Activated CD4-positive, CD25-positive, alpha-beta regulatory T cell treated with anti-CD3 and anti-CD28 coated beads, Interleukin-2, amount 50 U/mL, for 24 hours (primary cell): ENCODE data around the gene OPRM1.
A peak's percentile ranks its signal among the peaks of the same experiment; 100 is the strongest.

Experiments
- ATAC-seq, 2 donors: fragments of 150-1000 bp; cut with Tn5 transposase; one replicate each; pipeline ENCODE4 v1.10.0; 2021; ENCODE audit warnings: mild to moderate bottlenecking in 1 of 2, moderate library complexity in 1 of 2

Gene OPRM1

GRCh38 chr6:154209555-154209954, 170.5 kb downstream of the OPRM1 start:
- no peak for ATAC-seq

DNA sequence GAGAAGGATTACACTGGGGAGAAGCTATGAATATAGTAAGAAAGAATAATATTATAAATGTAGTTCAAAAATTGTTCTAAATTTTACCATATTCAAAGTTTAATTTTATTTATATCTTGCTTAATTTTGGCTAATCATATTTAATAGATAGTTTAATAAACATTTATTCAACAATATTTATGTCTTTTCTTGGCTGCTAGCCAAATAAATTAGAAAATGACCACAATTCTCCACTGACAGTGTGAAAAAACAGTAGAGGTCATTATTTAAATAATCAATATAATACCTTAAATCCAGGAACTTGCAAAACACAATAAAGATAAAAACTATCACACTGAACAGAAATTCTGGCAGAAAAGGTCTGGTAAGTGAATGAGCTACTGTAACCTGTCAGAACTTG, 171.6 kb downstream of the OPRM1 start:
- ATAC-seq: no peak

DNA sequence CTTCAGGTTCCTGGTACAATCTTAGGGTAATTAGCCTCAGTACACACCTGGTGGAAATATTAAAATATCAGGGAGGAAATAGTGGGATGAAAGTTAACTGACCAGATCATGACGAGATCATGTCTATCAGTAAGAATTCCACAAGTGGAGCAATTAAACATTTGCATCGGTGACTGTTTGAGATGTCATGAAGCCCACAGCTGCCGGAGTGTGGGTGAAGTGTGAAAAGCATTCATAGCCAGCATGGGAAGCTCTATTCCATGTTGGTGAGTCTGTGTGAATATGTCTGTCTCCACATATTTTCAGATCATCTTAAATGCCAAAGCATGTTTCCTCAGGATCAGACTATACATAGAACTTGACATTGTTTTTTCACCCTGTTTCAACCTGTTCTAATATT, 174.7 kb downstream of the OPRM1 start:
- no peak for ATAC-seq

GRCh38 chr6:154218301-154218700, 179.3 kb downstream of the OPRM1 start:
- ATAC-seq: peak in 1 of 2 donors; percentile 36

DNA sequence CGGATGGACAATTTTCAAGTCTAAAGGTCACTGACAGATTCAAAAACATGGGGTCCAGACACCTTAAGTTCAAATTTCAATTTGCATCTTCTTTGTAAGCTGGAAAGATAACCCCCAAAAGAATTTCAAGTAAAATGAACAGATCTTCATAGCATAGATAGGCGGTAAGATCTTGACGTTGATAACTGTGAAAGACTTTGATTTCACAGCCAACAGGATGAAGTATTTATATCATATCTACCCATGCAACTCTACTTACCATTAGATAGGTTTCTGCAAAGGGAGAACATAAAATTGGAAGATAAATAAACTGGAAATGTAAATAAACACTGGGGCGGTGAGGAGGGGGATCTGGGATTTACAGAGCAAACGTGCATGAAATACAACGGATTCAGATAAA, 179.7 kb downstream of the OPRM1 start:
- ATAC-seq: no peak

- no peak for ATAC-seq
Measured at GRCh38 chr6:154219250-154219649, 180.2 kb downstream of the OPRM1 start.

DNA sequence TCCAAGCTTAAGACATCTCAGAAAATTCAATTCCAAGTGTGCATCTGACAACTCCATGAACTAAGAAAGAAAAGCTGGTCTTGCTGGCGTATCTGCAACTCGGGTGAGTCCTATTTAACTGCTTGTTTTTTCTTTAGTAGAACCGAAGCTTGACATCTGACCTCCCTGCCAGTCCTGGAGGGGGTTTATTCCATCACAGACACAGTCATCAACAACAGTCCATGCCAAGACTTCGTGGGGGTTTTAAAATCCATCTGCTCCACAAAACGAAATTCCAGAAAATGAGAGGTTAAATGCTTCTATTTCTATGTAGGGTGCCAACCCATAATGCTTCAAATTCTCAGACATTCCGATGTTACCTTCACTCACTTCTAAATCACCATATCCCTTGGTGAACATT, 183.7 kb downstream of the OPRM1 start:
- no peak for ATAC-seq

- ATAC-seq: no peak
Measured at GRCh38 chr6:154223296-154223695, 184.3 kb downstream of the OPRM1 start.

DNA sequence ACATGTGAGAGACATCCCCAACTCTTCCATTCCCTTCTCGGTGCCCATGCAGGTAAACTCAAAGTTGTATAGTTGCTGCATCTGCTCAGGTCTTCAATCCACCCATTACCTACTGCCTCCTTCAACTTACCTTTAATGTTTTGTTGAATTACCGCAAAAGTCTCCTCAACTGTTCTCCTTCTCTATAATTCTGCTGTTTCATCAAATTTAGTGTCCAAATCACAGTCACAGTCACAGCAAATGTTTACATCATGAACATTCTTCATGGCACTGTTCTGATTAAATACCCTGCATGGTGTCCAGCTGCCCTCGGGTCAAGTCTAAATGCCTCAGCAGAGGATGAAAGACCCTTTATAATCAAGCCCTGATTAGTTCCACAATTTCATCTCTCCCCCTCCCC, 187.4 kb downstream of the OPRM1 start:
- ATAC-seq: no peak

DNA sequence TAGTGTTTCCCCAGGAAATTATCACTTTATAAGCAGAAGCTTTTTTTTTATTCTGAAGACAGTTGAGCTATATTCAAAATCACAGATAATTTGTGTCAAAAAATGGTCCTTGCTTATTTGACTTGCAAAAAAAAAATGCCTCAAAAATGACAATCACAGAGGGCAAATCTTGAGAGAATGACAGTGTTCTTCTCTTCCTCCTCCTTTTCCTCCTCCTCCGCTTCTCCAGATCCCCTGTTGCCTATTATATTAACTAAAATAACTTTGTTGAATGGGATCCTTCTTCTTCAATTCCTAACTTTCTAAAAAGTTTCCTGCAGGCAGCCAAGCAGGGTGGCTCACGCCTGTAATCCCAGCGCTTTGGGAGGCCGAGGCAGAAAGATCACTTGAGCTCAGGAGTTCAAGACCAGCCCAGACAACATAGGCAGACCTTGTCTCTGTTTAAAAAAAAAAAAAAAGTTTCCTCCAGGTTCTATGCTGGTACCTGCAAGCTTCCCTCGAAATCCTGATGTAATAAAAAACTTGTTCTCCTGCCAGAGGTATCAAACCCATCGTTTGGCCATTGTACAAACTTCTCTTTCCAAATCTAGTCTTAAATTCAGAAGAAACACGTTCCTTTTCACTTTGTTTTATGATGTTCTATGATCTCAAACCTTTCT, 189.0 kb downstream of the OPRM1 start:
- no peak for ATAC-seq

DNA sequence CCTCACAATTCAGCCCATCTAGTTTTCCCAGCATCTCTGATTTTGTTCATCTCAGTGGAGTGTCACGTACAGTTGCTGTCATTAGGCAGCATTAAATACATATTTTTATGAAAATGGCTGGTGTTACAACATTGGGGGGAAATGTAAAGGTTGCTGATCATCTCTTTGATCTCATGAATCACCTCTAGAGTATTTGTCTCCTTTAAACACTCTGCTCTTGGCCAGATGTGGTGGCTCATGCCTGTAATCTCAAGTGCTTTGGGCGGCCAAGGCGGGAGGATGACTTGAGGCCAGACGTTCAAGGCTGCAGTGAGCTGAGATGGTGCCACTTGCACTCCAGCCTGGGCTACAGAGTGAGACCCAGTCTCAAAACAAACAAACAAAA, 189.5 kb downstream of the OPRM1 start:
- no peak for ATAC-seq

DNA sequence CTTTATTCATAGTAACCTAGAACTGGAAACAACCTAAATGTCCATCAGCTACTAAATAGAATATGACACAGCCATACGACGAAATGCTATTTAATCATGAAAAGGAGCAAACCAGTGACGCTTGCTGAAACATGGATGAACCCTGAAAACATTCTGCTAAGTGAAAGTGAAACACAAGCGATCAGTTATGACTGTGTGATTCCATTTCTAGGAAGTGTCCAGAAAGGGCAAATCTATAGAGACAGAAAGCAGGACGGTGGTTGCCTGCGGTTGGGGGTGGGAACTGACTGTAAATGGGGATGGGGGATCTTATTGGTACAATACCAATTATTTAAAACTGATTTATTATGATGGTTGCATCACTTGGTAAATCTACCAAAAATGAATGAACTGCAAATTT, 190.7 kb downstream of the OPRM1 start:
- ATAC-seq: peak; percentile 77 to 84

GRCh38 chr6:154230393-154230792, 191.4 kb downstream of the OPRM1 start:
- ATAC-seq: no peak

DNA sequence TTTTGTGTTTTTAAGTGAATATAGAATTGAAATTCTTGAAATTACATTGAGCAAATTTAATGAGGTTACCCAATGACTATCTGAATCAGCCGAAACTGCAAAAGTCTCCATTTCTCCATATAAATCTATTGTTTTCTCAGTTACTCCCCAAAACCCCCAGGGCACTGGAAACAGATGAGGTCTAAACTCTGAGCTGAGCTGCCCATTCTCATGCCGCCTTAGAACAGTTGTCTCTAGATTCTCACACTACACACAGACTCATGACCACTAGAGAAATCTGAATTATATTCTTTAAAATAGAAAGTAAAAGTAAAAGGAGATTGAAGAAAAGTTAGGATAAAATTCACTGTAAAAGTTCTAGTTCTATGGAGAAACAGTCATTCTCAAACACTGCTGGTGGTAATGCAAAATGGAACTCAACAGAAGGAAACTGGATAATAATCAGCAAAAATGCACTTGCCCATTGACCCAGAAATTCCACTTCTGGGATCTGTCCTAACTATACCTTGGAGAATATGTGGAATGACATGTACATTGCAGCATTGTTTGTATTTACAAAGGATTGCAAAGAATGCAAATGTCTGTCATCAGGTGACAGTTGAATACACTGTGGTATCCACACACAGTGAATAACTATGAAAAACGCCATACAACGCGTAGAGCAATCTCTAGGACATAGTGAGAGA, 192.0 kb downstream of the OPRM1 start:
- ATAC-seq: no peak

GRCh38 chr6:154232013-154232910, 193.2 kb downstream of the OPRM1 start:
- peak; percentile 60 to 67 for ATAC-seq

GRCh38 chr6:154233383-154233782, 194.3 kb downstream of the OPRM1 start:
- no peak for ATAC-seq

DNA sequence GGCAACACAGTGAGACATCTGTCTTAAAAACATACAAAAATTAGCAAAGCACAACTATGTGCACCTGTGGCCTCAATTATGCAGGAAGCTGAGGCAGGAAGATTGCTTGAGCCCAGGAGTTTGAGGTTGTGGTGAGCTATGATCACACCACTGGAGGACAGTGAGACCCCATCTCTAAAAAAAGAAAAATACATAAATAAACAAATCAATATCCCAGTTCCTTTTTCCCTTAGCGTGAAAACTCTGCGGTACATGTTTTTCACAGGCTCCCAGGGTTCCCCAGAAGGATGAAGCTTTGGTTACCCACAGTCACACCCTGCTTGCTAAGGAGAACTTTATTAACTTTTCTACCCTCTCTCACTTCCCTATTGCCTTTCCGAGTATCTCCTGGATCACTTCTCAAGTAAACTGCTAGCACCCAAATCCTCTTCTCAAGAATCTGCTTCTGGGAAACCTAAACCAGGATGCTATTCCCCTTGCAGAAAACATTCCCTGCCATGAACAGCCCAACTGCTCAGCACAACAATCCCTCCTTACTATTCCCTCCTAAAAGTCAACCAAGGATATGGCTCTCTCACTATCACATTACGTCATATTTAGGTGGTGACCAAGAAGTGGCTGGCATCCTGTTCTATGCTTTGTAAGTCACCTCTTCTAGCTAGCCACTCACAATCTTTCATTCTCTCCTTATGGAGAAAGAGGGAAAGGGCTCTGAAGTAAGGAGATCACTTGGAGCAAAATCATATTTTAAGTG, 195.2 kb downstream of the OPRM1 start:
- no peak for ATAC-seq

DNA sequence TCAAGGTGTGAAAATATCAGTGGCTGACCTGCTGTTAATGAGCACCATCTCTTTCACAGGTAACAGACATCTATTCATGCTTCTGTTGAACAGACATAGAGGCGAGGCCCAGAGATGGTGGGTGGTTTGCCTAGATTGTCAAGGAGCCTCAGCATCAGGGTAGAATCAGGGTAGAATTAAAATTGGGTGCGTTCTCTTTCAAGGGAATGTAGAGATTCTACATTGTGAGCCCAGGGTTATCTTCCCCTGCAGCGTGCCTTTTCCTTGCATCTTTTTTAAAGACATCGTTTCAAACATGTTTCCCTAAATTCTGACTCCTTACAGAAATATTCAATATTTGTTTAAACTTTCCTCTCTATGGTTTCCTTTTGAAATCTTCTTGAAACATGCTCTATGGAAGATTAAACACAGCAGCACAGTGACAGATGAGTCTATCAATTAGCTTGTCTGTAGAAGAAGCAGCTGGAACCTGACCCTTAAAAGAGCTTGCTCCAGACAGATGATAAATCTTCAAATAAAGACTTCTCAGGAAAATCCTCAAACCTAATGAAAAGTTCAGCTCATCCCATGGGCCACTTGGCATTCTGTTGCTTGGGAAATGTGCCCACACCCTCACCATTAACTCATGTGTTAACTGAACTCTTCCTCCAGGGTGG, 197.7 kb downstream of the OPRM1 start:
- no peak for ATAC-seq

GRCh38 chr6:154238831-154239230, 199.8 kb downstream of the OPRM1 start:
- no peak for ATAC-seq

DNA sequence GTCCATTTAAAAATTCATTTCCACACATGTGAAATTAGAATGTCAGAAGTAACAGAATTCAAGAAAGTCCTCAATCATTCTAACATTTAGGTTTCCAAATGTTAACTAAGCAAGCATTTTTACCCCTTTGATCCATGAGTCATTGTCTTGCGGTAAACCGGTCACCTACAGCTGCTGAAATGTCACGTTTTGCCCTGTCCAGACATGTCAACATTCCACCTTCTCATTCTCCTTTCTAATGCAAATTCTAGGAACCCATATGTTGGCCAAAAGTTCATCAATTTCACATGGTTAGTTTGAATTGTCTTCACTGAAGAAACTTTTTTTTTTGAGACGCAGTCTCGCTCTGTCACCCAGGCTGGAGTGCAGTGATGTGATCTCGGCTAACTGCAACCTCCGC, 200.4 kb downstream of the OPRM1 start:
- ATAC-seq: peak; percentile 72 to 73

DNA sequence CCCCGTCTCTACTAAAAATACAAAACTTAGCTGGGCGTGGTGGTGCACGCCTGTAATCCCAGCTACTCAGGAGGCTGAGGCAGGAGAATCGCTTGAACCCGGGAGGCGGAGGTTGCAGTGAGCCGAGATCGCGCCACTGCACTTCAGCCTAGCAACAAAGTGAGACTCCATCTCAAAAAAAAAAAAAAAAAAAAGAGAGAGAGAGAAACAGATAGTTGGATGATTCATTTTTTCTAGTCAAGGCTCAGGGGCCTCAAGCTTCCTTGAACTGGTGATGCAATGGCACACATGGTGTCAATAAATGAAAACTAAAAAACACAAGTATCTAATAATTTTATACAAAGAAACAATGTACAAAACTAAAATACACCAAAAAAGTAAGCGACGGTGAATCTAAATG, 202.0 kb downstream of the OPRM1 start:
- ATAC-seq: peak; percentile 52 to 57

GRCh38 chr6:154241581-154241980, 202.5 kb downstream of the OPRM1 start:
- ATAC-seq: no peak
